Breast epithelium (tissue), 4 donors: ENCODE data around the gene EFNA5. TPM values are rescaled to one million over a fixed set of nuclear protein-coding genes. Genes with fewer than 3 reads are reported as not detected.
A peak's percentile ranks its signal among the peaks of the same experiment; 100 is the strongest.

Experiments
- DNase-seq, 2 donors: peaks; one replicate each; pipeline ENCODE4 v3.0.0-alpha.2; 2019; ENCODE audit warnings: low spot score in 2 of 2
- H3K27ac ChIP-seq, 2 donors: fragments of 200-600 bp; sonication (generic) in 1 of 2; one replicate each; pipeline ENCODE4 v1.5.1; 2016 to 2019; ENCODE audit warnings: mild to moderate bottlenecking in 1 of 2
- H3K27me3 ChIP-seq, 2 donors: fragments of 200-600 bp; sonication (generic) in 1 of 2; one replicate each; pipeline versions ENCODE4 v1.5.1 to v1.6.0; 2017 to 2019; ENCODE audit warnings: control low read depth in 1 of 2, mild to moderate bottlenecking in 1 of 2
- H3K36me3 ChIP-seq: fragments of 200-600 bp; one replicate; pipeline ENCODE4 v1.5.1; 2019
- H3K4me1 ChIP-seq, 2 donors: fragments of 200-600 bp; sonication (generic); one replicate each; pipeline ENCODE4 v1.5.1; 2016 to 2019; ENCODE audit warnings: control low read depth in 1 of 2
- H3K4me3 ChIP-seq, 3 donors: fragments of 200-600 bp; sonication (generic); 1 replicate in 2 of 3; 2 replicates in 1 of 3; pipeline ENCODE4 v1.5.1; 2016 to 2019; ENCODE audit warnings: mild to moderate bottlenecking in 3 of 3, moderate library complexity in 2 of 3
- H3K9me3 ChIP-seq, 2 donors: fragments of 200-600 bp; sonication (generic) in 1 of 2; one replicate each; pipeline ENCODE4 v1.5.1; 2016 to 2019; ENCODE audit warnings: control low read depth in 1 of 2
- CTCF ChIP-seq, 3 donors: fragments of 450-650 bp; IDR thresholded peaks; one replicate each; pipeline ENCODE4 v1.5.1; 2016 to 2017; ENCODE audit warnings: antibody characterized with exemption in 3 of 3, mild to moderate bottlenecking in 3 of 3, moderate library complexity in 3 of 3
- POLR2A ChIP-seq: fragments of 450-650 bp; IDR thresholded peaks from one replicate; pipeline ENCODE4 v1.6.1; 2016; ENCODE audit warnings: antibody characterized with exemption, mild to moderate bottlenecking, moderate library complexity
- POLR2AphosphoS5 ChIP-seq, 3 donors: sonication (generic); formaldehyde crosslinking; IDR thresholded peaks; one replicate each; pipeline ENCODE4 v1.6.1; 2017; ENCODE audit warnings: antibody characterized with exemption in 3 of 3
- intact Hi-C: fragments of 100-400 bp; cut with DNase I; formaldehyde crosslinking; loops from one replicate; pipeline ENCODE4 v1.15.1; 2023; ENCODE audit warnings: low total_unique reads
- total RNA-seq, 3 donors: library from RNA; depleted of rRNA; stranded (reverse); fragments of >200 nt; gene quantifications; one replicate each; pipeline ENCODE4 v1.1.0, GENCODE V29; 2016

Gene EFNA5
- total RNA-seq, 3 donors from 2014 or later: 12.1 to 34.2 (median 12.3) TPM

GRCh38 chr5:107395632-107396350, 274.9 kb downstream of the EFNA5 start:
- DNase-seq: no peak
- Histone ChIP-seq H3K4me1 (no peaks in the 10 kb centered on the region), H3K27ac (no peak overlapping the region), H3K4me3 (no peak overlapping the region), H3K9me3 (no peaks in the 10 kb centered on the region), H3K27me3 (no peaks in the 10 kb centered on the region), H3K36me3 (no peaks in the 10 kb centered on the region)
- no peak for TF ChIP-seq CTCF (IDR thresholded peaks at IDR 0.05)
- TF ChIP-seq POLR2AphosphoS5 (IDR thresholded peaks at IDR 0.05): no peak
- TF ChIP-seq POLR2A: no peak
- intact Hi-C loops: no loop called here

DNA sequence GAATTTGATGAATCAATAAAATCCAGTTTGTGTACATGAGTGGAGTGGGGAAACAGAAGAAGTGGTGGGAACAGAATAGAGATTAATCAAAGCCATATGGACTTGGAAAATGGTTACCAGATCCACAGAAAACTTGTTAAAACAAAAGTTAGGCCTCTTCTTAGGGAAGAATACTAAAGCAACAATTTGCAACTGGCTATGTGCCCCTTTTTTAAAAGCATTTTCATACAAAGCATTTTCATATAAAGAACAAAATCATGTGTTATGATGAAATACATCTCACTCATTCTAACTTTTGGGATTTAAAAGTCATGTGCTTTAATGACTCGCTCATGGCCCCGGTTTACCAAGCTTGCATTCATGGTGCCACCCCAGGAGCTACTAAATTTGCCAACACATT, 276.9 kb downstream of the EFNA5 start:
- no peaks in the 10 kb centered on the region for H3K27me3 ChIP-seq
- no peaks in the 10 kb centered on the region for H3K36me3 ChIP-seq
- H3K4me1 ChIP-seq: peaks cover 0 to 1% of the 10 kb centered on the region in 2 donors
- no peaks in the 10 kb centered on the region for H3K9me3 ChIP-seq
- TF ChIP-seq POLR2A: no peak
- no peak for TF ChIP-seq POLR2AphosphoS5 (IDR thresholded peaks at IDR 0.05)
- no peak for TF ChIP-seq CTCF (IDR thresholded peaks at IDR 0.05)
- intact Hi-C loops: loop anchor here (2.0 kb wide), 1 partner anchor 41 kb away; no protein-coding TSS in a partner anchor
- DNase-seq: no peak
- H3K27ac ChIP-seq: peak overlapping the region; percentile 40 to 44
- H3K4me3 ChIP-seq: no peak overlapping the region

DNA sequence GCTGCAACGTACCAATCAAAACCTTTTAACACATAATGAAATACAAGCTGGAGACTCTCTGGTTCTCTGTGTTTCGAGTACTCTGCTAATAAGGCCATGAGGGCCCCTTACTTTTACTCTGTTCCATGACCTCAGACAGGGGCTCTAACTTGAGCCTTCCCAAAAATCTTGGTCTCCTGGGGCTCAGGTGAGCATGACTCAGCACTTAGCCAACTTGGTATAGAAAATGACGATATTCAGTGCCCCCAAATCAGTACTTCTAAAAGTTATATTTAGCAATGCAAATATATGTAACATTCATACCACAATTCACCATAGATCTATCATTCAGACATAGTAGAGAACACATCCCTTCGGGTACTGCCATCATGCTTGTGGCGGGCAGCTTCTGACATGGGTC, 278.9 kb downstream of the EFNA5 start:
- no peak for DNase-seq
- Histone ChIP-seq H3K36me3 (no peaks in the 10 kb centered on the region), H3K27me3 (no peaks in the 10 kb centered on the region), H3K4me3 (no peak overlapping the region), H3K9me3 (no peaks in the 10 kb centered on the region), H3K4me1 (peaks cover 0 to 4% of the 10 kb centered on the region in 2 donors), H3K27ac (no peak overlapping the region)
- no peak for TF ChIP-seq POLR2A
- intact Hi-C loops: loop anchor here (2.0 kb wide), 1 partner anchor 43 kb away; no protein-coding TSS in a partner anchor

- DNase-seq: no peak
- H3K36me3 ChIP-seq: no peaks in the 10 kb centered on the region
- H3K27me3 ChIP-seq: no peaks in the 10 kb centered on the region
- H3K4me3 ChIP-seq: no peak overlapping the region
- peak overlapping the region; percentile 73 to 78 for H3K27ac ChIP-seq
- no peaks in the 10 kb centered on the region for H3K9me3 ChIP-seq
- intact Hi-C loops: no loop called here
- no peak for TF ChIP-seq POLR2A
- TF ChIP-seq CTCF (IDR thresholded peaks at IDR 0.05): no peak
- TF ChIP-seq POLR2AphosphoS5 (IDR thresholded peaks at IDR 0.05): no peak
- peaks cover 0 to 4% of the 10 kb centered on the region in 2 donors for H3K4me1 ChIP-seq
Observed at GRCh38 chr5:107389775-107390148, 281.0 kb downstream of the EFNA5 start.

DNA sequence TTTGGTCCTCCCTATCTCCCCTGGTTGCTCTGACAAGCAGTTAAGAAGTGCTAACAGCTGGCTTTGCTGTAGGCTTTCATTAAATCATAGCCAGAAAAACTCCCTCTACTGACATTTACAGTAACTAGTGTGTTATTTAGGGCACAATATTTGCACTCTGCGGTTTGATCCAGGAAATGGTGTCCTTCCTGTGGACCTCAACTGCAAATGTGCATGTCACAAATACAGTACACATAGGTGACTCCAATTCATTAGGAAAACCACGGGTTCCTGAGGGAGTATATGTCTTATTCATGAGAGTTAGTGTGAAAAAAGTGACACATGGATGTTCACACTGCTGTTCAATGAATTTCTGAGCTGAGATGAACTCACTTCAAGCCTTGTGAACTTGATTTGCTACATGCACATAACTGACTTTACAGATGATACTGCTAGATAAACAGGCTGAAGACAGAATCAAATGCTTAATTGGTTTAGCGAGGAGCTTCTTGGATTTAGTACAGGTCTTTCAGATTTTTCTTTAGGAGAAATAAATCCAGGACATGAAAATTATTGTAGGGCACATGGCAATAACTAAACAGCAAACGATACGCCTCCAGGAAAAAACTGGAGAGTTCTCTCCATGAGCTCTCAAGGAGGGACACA, 281.5 kb downstream of the EFNA5 start:
- TF ChIP-seq POLR2AphosphoS5 (IDR thresholded peaks at IDR 0.05) (no peak), CTCF (IDR thresholded peaks at IDR 0.05) (no peak)

More for the DNA sequence above, 281.5 kb downstream of the EFNA5 start:
- H3K9me3 ChIP-seq: no peaks in the 10 kb centered on the region
- no peak for DNase-seq
- intact Hi-C loops: no loop called here
- H3K27ac ChIP-seq: peak overlapping the region; percentile 73 to 78
- peaks cover 0 to 4% of the 10 kb centered on the region in 2 donors for H3K4me1 ChIP-seq
- H3K4me3 ChIP-seq: no peak overlapping the region
- no peaks in the 10 kb centered on the region for H3K27me3 ChIP-seq
- no peaks in the 10 kb centered on the region for H3K36me3 ChIP-seq
